Measurements from ENCODE around the gene SH3GL1.

Gene SH3GL1

GRCh38 chr19:4400135-4400936 is at the start of gene SH3GL1:
TSS of gene SH3GL1 (minus strand) at chr19:4400547. CDS start at chr19:4400368, 179 bp downstream.
- peak; percentile 91 to 92 for DNase-seq (ENCODE audit: low read depth in 1 of 2, low spot score in 1 of 2)

- no peak for DNase-seq (ENCODE audit: low read depth in 1 of 2, low spot score in 1 of 2)
Observed at GRCh38 chr19:4449639-4450028, 49.3 kb upstream of the SH3GL1 start.

DNA sequence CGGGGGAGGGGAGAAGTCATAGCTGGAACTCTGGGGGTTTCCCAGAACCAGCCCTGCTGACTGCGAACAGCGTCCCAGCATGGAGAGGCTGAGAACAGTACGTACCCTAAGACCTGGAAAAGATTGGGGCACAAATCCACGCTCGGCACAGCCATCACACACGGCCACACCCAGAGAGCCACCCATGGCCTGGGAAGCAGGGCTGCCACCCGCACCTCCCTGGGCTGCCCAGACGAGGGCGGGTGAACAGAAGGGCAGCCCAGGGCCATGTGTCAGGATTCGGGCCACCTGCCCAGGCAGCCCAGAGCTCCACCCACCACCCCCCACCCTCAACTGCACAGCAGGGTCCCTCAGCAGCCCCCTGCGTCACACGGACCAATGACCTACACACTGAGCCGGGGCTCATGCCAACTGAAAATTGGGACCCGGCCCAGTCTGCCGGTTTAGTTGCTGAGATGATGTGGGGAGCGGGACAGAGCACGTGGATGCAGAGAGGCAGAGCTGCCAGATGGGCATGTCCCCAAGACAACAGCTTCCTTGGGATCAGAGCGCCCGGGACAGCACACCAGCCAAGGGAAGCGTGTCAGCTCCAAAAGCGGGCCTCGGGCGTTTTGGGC is 48.8 kb upstream of the SH3GL1 start:
- no peak for DNase-seq (ENCODE audit: low read depth in 1 of 2, low spot score in 1 of 2)

GRCh38 chr19:4448147-4448985 is 48.0 kb upstream of the SH3GL1 start:
- no peak for DNase-seq (ENCODE audit: low read depth in 1 of 2, low spot score in 1 of 2)

DNA sequence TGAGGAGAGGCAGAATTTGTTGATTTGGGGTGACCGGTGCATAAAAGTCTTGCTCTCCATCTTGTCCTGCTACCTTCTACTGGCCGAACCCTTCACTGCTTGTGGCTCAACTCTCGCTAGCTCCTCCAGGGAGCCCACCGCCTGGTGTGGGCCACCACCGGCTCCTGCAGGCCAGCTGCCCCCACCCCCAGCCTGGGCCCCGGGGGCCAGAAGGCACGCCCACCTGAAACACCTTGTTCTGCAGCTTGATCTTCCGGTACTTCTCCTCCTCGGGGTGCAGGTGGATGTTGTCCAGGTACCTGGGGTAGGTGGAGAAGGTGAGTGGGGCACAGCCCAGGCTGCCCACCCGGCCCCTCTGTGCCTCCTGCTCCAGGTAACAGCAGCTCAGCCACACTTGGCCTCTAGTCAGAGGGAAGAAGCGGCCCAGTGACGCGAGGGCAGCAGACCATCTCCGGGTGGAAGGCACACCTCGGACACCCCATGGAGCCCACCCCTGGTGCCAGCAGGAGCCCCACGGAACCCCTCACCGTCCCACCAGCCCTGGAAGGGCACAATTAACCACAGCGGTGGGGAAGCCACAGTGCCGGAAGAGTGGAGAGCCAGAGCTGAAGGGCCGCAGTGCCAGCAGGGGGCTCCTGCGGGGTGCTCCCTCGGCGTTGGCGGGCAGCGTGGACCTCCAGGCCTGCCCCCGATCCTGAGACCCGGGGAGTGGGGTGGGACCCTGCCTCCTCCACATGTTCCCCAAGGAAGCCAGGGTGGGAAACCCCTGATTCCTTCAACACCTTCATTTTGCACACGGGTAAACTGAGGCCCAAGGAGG is 47.2 kb upstream of the SH3GL1 start:
- no peak for DNase-seq (ENCODE audit: low read depth in 1 of 2, low spot score in 1 of 2)

GRCh38 chr19:4446704-4447200 is 46.4 kb upstream of the SH3GL1 start:
- DNase-seq (ENCODE audit: low read depth in 1 of 2, low spot score in 1 of 2) = no peak

DNA sequence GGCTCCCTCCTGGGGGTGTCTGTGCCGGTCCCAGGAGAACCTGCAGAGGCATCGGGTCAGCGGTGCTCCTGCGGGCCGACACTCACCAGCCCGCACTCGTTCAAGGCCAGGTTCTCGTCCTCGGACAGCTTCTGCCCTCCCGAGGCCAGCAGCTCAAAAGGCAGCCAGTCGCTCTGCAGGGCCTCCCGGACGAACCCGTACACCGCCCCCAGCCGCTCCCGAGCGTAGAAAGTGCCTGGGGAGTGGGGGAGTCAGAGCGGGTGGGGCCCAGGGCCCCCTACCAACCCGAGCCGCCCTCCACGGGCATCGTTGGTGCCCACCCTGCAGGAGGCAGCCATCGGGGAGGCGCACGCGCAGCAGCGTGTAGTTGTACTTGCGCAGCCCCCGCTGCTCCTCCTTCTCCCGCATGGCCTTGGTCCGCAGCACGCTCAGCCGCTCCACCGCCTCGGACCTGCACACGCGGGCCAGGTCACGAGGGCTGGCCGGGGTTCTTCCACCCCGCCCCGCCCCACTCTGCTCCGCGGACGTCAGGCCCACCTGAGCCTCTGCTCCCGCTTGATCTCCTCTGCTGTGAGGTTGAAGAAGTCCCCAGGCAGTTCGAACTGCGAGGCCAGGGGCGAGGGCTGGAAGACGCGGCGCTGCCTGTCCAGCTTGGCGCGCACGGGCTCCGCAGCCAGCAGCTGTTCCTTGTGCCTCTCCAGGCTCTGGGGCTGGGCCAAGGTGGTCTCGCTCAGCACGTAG is 45.8 kb upstream of the SH3GL1 start:
- no peak for DNase-seq (ENCODE audit: low read depth in 1 of 2, low spot score in 1 of 2)

- DNase-seq (ENCODE audit: low read depth in 1 of 2, low spot score in 1 of 2) = no peak
Observed at GRCh38 chr19:4444765-4445741, 44.7 kb upstream of the SH3GL1 start.

DNA sequence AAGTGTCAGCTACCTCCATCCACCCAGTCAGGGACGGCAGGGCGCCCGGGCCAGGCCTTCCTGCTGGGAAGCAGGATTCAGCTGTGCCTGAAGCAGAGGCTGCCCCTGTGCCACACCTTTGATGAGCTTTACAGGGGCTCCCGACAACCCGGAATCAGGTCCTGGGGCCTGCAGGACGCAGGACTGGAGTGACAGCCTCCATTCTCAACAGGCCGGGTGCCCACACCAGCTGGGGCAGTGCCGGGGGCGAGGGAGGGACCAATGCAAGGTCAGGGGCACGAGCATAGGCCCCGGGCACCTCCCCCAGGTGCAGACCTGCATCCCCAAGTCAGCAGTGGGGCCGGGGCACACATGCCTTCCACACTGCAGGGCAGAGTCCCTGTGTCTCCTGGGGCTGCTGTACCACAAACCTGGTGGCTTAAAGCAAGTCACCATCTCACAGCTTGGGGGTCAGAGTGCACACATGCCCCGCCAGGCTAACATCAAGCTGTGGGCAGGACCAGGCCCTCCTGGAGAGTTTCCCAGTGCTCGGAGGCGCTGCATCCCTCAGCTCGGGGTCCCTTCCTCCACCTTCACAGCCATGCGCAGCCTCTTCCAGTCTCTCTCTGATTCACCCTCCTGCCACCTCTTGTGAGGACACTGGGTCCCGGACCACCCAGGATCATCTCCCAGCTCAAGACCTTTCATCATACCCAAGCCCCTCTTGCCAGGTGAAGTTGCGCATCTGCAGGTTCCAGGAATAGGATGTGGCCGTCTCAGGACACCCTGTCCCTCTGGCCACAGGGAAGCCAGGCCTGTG is 43.8 kb upstream of the SH3GL1 start:
- DNase-seq (ENCODE audit: low read depth in 1 of 2, low spot score in 1 of 2) = no peak

DNA sequence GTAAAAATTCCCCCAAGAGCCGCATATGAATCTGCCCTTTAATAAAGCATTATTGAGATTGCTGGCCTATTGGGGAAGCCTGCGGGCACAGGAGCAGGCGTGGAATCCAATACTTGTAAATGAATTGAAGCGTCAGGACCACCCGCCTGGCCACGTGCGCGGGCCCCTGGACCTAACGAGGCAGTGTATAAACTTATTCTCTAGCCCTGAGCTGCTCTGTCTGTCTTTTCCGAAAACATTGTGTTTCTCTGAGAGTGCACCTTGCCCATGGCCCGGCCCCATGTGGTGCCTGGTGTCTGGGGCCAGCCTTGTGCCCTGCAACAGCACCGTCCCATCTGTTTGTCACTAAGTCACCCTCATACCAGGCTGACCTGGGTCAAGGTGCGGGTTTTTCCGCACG is 42.8 kb upstream of the SH3GL1 start:
- DNase-seq (ENCODE audit: low read depth in 1 of 2, low spot score in 1 of 2) = no peak

- DNase-seq (ENCODE audit: low read depth in 1 of 2, low spot score in 1 of 2) = no peak
Observed at GRCh38 chr19:4442819-4443146, 42.4 kb upstream of the SH3GL1 start.

DNA sequence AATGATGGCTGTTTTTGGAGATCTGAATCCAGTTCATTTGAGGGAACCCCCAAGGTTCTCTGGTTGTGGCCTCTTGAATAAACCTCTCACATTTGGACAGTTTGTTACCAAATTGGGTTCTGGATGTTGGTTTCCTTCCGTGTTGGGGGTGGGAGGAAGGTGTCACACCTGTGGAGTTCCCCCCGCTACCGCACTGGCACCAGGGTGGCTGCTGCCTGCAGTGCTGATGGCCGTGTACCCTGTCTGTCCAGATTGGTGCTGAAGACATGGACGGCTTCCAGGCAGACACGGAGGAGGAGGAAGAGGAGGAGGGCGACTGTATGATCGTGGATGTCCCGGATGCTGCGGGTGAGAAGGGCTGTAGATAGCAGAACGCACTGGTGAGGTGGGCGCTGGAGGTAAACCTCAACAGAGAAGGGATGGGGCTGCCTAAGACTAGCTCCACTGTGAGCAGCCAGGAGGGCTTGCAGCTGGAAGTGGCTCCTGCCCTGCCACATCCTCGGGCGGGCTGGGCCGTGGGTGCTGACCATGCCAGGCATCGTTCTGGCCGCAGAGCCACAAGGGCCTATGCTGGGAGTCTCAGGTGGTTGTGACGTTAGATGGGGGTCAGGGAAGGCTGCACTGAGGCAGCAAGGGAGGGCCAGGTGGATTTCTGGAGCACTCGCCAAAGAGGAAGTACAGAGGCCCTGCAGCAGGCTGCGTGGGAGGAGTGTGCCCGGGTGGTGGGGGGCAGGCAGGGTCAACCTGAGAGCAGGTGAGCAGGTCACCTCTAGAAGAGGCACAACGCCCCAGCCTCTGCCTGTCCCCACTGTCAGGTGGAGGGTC is 41.9 kb upstream of the SH3GL1 start:
- DNase-seq (ENCODE audit: low read depth in 1 of 2, low spot score in 1 of 2) = no peak

GRCh38 chr19:4439243-4439642 is 38.9 kb upstream of the SH3GL1 start:
- DNase-seq (ENCODE audit: low read depth in 1 of 2, low spot score in 1 of 2) = no peak

GRCh38 chr19:4437103-4437502 is 36.8 kb upstream of the SH3GL1 start:
- DNase-seq (ENCODE audit: low read depth in 1 of 2, low spot score in 1 of 2) = no peak

DNA sequence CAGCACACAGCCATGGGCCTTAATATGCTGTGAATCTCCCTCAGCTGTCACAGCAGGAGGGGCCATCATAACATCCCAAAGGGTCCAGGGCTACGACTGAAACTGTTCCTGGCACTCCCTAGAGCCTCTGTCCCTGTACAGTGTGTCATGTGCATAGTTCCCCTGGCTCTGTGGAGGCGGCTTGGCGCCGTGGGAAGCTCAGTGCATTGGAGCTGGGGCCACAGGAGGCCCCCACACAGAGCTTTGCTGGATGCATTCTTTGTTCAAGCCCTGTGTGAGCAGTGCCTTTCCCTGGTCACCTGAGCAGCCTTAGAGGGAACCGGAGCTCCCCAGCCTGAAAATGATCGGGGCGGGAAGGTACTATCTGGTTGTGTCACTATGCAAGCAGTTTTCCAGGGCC is 35.9 kb upstream of the SH3GL1 start:
- DNase-seq (ENCODE audit: low read depth in 1 of 2, low spot score in 1 of 2) = no peak

- DNase-seq (ENCODE audit: low read depth in 1 of 2, low spot score in 1 of 2) = no peak
Observed at GRCh38 chr19:4434391-4434790, 34.0 kb upstream of the SH3GL1 start.

DNA sequence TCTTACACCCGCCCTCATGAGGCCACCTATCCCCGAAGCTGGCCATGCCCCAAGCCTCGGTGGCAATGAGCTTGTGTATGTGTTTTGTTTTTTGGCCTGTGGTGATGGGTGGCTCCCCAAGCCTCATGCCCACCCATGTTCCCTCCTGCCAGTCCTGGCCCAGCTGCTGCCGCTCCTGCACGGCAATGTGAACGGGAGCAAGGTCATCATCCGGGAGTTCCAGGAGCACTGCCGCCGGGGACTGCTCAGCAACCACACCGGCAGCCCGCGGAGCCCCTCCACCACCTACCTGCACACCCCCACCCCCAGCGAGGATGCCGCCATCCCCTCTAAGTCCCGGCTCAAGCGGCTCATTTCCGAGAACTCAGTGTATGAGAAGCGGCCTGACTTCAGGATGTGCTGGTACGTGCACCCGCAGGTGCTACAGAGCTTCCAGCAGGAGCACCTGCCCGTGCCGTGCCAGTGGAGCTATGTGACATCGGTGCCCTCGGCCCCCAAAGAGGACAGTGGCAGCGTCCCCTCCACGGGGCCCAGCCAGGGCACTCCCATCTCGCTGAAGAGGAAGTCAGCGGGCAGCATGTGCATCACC is 32.7 kb upstream of the SH3GL1 start:
- no peak for DNase-seq (ENCODE audit: low read depth in 1 of 2, low spot score in 1 of 2)
